ENCODE results near the gene PLEKHG4.

Gene PLEKHG4

GRCh38 chr16:67242138-67242730 lies 37.1 kb upstream of the PLEKHG4 start:
- no peak for TF ChIP-seq CTCF (conservative IDR thresholded peaks at IDR 0.05; ENCODE audit: low read depth, low read length)
- DNase-seq (ENCODE audit: low read depth): no peak
- H3K4me3 ChIP-seq (ENCODE audit: low read length): no peak overlapping the region

- DNase-seq (ENCODE audit: low read depth): no peak
- TF ChIP-seq CTCF (conservative IDR thresholded peaks at IDR 0.05; ENCODE audit: low read depth, low read length): no peak
- no peak overlapping the region for H3K4me3 ChIP-seq (ENCODE audit: low read length)
Observed at GRCh38 chr16:67243481-67243880, 35.9 kb upstream of the PLEKHG4 start.

GRCh38 chr16:67244387-67245185 lies 34.7 kb upstream of the PLEKHG4 start:
- DNase-seq (ENCODE audit: low read depth): no peak
- no peak overlapping the region for H3K4me3 ChIP-seq (ENCODE audit: low read length)
- TF ChIP-seq CTCF (conservative IDR thresholded peaks at IDR 0.05; ENCODE audit: low read depth, low read length): no peak

- DNase-seq (ENCODE audit: low read depth): no peak
- no peak overlapping the region for H3K4me3 ChIP-seq (ENCODE audit: low read length)
- TF ChIP-seq CTCF (conservative IDR thresholded peaks at IDR 0.05; ENCODE audit: low read depth, low read length): no peak
Observed at GRCh38 chr16:67245186-67245585, 34.1 kb upstream of the PLEKHG4 start.

- no peak for DNase-seq (ENCODE audit: low read depth)
- no peak for TF ChIP-seq CTCF (conservative IDR thresholded peaks at IDR 0.05; ENCODE audit: low read depth, low read length)
- peak overlapping the region; percentile 69 for H3K4me3 ChIP-seq (ENCODE audit: low read length)
Observed at GRCh38 chr16:67245674-67246080, 33.7 kb upstream of the PLEKHG4 start.

GRCh38 chr16:67246081-67246755 lies 33.1 kb upstream of the PLEKHG4 start:
- TF ChIP-seq CTCF (conservative IDR thresholded peaks at IDR 0.05; ENCODE audit: low read depth, low read length): peak; percentile 50
- DNase-seq (ENCODE audit: low read depth): no peak
- peak overlapping the region; percentile 69 for H3K4me3 ChIP-seq (ENCODE audit: low read length)
